22Rv1 (cell line): Measurements from ENCODE around the gene CAMKK1.
A peak's percentile ranks its signal among the peaks of the same experiment; 100 is the strongest.

Experiments used
- H3K27ac ChIP-seq: fragments of 450-650 bp; 2 replicates; pipeline ENCODE4 v1.5.1; 2017
- ZFX ChIP-seq: fragments of 450-650 bp; IDR thresholded peaks from 2 replicates; pipeline ENCODE4 v1.6.1; 2017; ENCODE audit warnings: antibody characterized with exemption, borderline replicate concordance
- TF ChIP-seq, protein P1 (sequence below): fragments of 450-650 bp; IDR thresholded peaks from 2 replicates; pipeline ENCODE4 v1.5.1; 2017; ENCODE audit warnings: mild to moderate bottlenecking

CAMKK1 gene

DNA sequence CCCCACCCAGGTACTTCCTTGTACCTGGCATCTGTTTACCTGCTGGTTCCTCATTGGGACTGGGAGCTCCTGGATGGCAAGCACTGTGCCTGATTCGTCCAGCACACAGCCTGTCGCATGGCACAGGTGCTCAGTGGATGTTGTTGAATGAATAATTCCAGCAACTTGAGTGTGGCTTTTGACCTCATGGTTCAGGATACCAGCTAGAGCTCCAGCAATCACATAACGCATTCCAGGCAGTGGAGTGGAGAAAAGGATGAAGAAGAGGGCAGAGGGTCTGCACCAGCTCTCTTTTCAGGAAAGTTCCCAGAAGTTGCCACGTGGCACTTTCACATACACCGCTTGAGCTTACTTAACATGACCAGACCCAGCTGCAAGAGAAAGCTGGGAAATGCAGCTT, 1.3 kb upstream of the CAMKK1 start:
- H3K27ac ChIP-seq: peak overlapping the region; percentile 65; the same call in 1 of the 2 replicates
- TF ChIP-seq, protein P1, sequence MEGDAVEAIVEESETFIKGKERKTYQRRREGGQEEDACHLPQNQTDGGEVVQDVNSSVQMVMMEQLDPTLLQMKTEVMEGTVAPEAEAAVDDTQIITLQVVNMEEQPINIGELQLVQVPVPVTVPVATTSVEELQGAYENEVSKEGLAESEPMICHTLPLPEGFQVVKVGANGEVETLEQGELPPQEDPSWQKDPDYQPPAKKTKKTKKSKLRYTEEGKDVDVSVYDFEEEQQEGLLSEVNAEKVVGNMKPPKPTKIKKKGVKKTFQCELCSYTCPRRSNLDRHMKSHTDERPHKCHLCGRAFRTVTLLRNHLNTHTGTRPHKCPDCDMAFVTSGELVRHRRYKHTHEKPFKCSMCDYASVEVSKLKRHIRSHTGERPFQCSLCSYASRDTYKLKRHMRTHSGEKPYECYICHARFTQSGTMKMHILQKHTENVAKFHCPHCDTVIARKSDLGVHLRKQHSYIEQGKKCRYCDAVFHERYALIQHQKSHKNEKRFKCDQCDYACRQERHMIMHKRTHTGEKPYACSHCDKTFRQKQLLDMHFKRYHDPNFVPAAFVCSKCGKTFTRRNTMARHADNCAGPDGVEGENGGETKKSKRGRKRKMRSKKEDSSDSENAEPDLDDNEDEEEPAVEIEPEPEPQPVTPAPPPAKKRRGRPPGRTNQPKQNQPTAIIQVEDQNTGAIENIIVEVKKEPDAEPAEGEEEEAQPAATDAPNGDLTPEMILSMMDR: no peak
- TF ChIP-seq ZFX: no peak

DNA sequence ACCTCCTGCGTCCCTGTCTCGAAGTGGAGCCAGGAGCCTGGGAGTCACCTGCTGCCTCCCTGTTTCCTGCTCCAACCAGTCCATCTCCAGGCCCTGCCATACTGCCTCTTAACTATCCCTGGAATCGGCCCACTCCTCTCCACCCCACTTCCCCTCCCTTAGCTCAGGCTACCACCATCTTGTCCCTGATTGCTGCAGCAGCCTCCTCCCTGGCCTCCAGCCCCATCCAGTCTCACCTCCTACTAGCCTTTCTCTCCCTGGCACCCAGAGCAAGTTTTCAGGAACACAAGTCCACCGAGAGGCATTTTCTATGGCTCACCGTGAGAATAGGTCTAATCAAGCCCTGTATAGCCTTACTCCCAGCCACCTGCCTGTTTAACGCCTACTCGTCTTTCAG, 865 bp upstream of the CAMKK1 start:
- TF ChIP-seq, protein P1: no peak
- no peak for TF ChIP-seq ZFX
- peak overlapping the region; percentile 65 for H3K27ac ChIP-seq

DNA sequence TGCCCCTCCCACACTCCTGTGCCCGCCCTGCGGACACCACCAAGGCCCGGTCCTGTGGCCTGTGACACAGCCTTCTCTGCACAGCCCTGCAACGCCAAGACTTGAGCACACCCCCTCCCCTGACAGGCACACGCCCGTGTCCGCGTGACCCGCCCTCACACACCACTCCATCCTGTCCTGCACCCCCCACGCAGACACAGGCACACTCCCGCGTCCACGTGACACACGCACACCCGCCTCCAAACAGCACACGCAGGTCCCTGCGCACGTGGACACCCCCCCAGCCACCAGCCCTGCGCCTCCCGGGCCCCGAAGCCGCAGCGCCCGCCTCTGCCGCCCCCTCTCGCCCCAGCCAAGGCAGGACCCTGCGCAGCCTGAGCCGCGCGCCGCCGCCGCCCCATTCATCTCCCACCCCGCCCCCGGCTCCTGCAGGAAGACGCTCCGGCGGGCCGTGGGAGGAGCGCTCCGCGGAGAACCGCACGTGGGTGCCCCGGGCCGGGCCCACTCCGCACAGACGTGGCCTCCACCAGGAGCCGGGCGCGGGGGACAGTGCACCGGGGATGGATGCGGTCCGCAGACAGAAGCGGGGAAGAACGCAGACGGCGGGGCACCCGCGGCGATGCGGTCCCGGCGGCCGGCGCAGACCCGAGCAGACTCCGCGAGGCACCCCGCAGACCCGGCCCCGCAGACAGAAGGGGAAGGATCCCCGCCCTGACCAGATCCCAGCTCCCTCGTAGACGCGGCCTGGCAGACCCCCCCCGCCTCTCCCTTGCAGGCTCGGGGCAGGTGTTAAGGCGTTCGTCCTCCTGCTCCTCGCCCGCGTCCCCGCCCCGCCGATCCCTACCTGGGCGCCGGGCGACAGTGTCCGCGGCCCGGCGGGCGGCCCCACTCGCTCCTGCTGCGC, 506 bp downstream of the CAMKK1 start:
- peak overlapping the region; percentile 65 for H3K27ac ChIP-seq
- TF ChIP-seq, protein P1: 0 out of 2 replicates have a peak, but pooled peaks have one; percentile 10
- no peak for TF ChIP-seq ZFX

DNA sequence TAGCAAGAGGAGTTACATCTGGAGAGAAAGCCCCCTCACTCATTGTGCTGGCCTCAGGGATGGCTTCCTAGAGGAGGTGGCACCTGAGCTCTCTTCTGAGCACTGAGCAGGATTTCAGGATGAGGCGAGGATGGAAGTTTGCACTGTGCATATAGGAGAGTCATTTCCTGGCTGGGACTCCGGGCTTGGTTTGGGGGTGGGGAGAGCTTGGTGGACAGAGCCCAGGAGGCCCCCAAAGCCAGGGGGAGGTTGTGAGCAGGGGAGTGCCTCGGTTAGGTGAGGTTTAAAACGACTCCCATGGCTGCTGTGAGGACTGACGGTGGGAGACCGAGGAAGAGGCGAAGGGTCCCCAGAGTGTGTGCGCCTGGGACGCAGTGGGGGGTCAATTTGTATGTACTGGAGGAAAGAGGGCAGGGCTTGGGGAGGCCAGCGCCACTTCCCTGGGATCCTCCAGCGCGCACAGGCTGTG, 1.2 kb downstream of the CAMKK1 start:
- no peak for TF ChIP-seq ZFX
- TF ChIP-seq, protein P1: no peak
- H3K27ac ChIP-seq: no peak overlapping the region

DNA sequence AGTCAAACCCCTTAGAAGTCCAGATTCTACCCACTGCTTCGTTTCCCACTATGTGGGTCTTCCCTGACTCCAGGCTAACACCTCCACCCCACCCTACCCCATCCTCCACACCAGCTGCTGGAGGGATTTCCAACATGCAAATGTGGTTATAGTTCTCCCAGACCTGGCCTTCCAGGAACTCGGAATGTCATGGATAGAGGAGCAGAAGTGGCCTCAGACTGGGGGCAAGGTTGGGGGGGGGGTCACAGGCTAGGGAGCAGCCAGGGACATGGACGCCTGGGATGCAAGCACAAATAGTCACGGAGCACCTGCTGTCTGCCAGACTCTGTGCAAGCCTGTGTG, 2.0 kb downstream of the CAMKK1 start:
- H3K27ac ChIP-seq: no peak overlapping the region
- no peak for TF ChIP-seq ZFX
- TF ChIP-seq, protein P1: no peak

DNA sequence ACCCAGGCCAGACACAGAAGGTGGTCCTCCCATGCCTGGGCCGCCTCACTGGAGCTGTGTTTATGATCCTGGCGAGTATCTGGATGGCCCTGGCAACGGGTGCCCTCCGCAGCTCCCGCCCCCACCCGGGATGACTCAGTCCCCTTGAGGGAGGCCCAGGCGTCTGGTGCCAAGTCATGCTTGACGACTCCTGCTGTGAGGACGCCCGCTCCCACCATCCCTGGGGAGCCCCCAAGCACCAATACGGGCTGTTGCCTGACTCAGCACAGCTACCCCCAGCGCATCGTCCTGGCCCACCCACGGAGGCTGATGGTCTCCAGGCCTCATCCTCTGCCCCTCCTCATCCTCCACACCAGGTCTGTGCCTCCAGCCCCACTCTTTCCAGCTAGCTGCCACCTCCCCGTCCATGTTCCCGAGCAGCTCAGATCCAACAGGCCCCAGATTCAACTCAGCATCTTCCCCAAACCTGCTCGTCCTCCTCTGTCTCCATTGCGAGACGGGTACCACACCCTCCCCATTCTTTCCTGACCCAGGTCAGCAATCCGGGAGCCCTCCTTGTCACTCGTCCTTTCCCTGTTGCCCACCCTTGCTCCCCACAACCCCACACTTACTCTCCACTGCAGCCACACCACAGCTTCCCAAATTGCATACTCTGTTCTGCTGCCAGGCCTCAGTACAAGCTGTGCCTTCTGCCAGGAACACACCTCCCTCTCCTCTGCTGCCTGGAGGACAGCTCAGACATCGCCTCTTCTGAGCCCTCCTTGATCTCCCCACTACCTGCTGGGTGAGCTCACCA, 2.6 kb downstream of the CAMKK1 start:
- TF ChIP-seq ZFX: no peak
- TF ChIP-seq, protein P1: no peak
- H3K27ac ChIP-seq: no peak overlapping the region
